HCT116 (cell line): ENCODE measurements around the gene SCFD2. TPM values are rescaled to one million over a fixed set of nuclear protein-coding genes. Genes with fewer than 3 reads are reported as not detected.

Experiments
- ATAC-seq: fragments of 200-7000 bp; cut with Tn5 transposase; 2 replicates; pipeline ENCODE4 v1.9.1; 2020; ENCODE audit warnings: mild to moderate bottlenecking, moderate library complexity
- BruUV-seq: library from RNA; stranded (reverse); fragments of 400-500 nt; replicated peaks from 2 replicates; lab custom pipeline; 2021; lab: Mats Ljungman, UMichigan
- CTCF ChIA-PET: fragments of 300-600 bp; sonication (Branson Sonifier 250); formaldehyde crosslinking; loops from one replicate; lab custom pipeline; 2021; ENCODE audit warnings: antibody characterized with exemption; lab: Charles Lee
- POLR2A ChIA-PET: fragments of 300-600, 350-600 bp; sonication (Branson Sonifier 250); formaldehyde crosslinking; loops from one replicate; lab custom pipeline; 2021; ENCODE audit warnings: antibody characterized with exemption; lab: Charles Lee
- RAD21 ChIA-PET, 2 experiments: fragments of 300-600 bp; sonication (Branson Sonifier 250); formaldehyde crosslinking; loops; one replicate each; lab custom pipeline; 2023; ENCODE audit warnings: low total read pairs in 2 of 2; ENCODE audit not compliant: uncharacterized antibody in 2 of 2, unreplicated experiment in 2 of 2, low non-redundant PET in 1 of 2; lab: Charles Lee
- DNase-seq: peaks from one replicate; pipeline ENCODE4 v3.0.0-alpha.2; 2010; ENCODE audit warnings: low read depth, low spot score
- H2AFZ ChIP-seq: fragments of 200-600 bp; shearing (Covaris generic), sonication (generic); 2 replicates; pipeline ENCODE4 v1.6.1; 2017; ENCODE audit warnings: low read depth, mixed run types, mixed read lengths, antibody characterized with exemption, low read length; ENCODE audit not compliant: poor library complexity, severe bottlenecking
- H3K27ac ChIP-seq: 2 replicates; pipeline ENCODE4 v1.5.1; 2012; ENCODE audit warnings: low read depth, low read length
- H3K27me3 ChIP-seq: fragments of 200-600 bp; sonication (generic); 2 replicates; pipeline ENCODE4 v1.6.1; 2016; ENCODE audit warnings: mixed run types, low read length, mixed read lengths; ENCODE audit not compliant: insufficient read depth
- H3K36me3 ChIP-seq, 2 experiments: fragments of 200-500 bp in 1 of 2; fragments of 200-600 bp in 1 of 2; sonication (Bioruptor generic) in 1 of 2; sonication (generic) in 1 of 2; 2 replicates each; pipeline versions ENCODE4 v1.5.1 to v1.6.1; 2014 to 2016; ENCODE audit warnings: low read length in 2 of 2, inconsistent platforms in 1 of 2, mixed read lengths in 1 of 2, mixed run types in 1 of 2; ENCODE audit not compliant: insufficient read depth in 2 of 2, control insufficient read depth in 1 of 2
- H3K4me1 ChIP-seq, 2 experiments: fragments of 200-600 bp in 1 of 2; sonication (generic) in 1 of 2; 2 replicates each; pipeline versions ENCODE4 v1.5.1 to v1.6.1; 2012 to 2017; ENCODE audit warnings: low read length in 2 of 2, inconsistent platforms in 1 of 2, mild to moderate bottlenecking in 1 of 2, mixed read lengths in 1 of 2, mixed run types in 1 of 2, moderate library complexity in 1 of 2; ENCODE audit not compliant: insufficient read depth in 2 of 2, control insufficient read depth in 1 of 2
- H3K4me2 ChIP-seq: fragments of 200-600 bp; sonication (generic); 2 replicates; pipeline ENCODE4 v1.6.1; 2017; ENCODE audit warnings: mixed run types, low read length, mixed read lengths
- H3K4me3 ChIP-seq, 2 experiments: fragments of 200-600 bp in 1 of 2; sonication (generic) in 1 of 2; replicated peaks in 1 of 2; 2 replicates each; pipeline ENCODE4 v1.5.1; 2011 to 2016; ENCODE audit warnings: low read length in 2 of 2, control low read depth in 1 of 2, low read depth in 1 of 2, mild to moderate bottlenecking in 1 of 2, mixed read lengths in 1 of 2, mixed run types in 1 of 2
- H3K79me2 ChIP-seq: fragments of 200-600 bp; sonication (generic); 2 replicates; pipeline ENCODE4 v1.6.1; 2017; ENCODE audit warnings: mild to moderate bottlenecking, mixed run types, low read length, moderate library complexity, mixed read lengths; ENCODE audit not compliant: insufficient read depth
- H3K9ac ChIP-seq: fragments of 200-600 bp; sonication (generic); 2 replicates; pipeline ENCODE4 v1.6.1; 2016; ENCODE audit warnings: low read length, mixed read lengths
- H3K9me2 ChIP-seq: fragments of 200-600 bp; sonication (generic), shearing (Covaris generic); 2 replicates; pipeline ENCODE4 v1.6.1; 2017; ENCODE audit warnings: mixed run types, mild to moderate bottlenecking, moderate library complexity; ENCODE audit not compliant: insufficient read depth
- H3K9me3 ChIP-seq, 2 experiments: fragments of 200-500 bp in 1 of 2; fragments of 200-600 bp in 1 of 2; sonication (Bioruptor generic) in 1 of 2; sonication (generic) in 1 of 2; 2 replicates each; pipeline ENCODE4 v1.6.1; 2014 to 2017; ENCODE audit warnings: low read length in 2 of 2, mixed read lengths in 2 of 2, inconsistent platforms in 1 of 2, low read depth in 1 of 2, mild to moderate bottlenecking in 1 of 2, mixed run types in 1 of 2, moderate library complexity in 1 of 2; ENCODE audit not compliant: control insufficient read depth in 1 of 2, insufficient read depth in 1 of 2
- H4K20me1 ChIP-seq: fragments of 200-600 bp; sonication (generic), shearing (Covaris generic); 2 replicates; pipeline ENCODE4 v1.6.1; 2017; ENCODE audit warnings: mixed run types, mild to moderate bottlenecking, moderate library complexity; ENCODE audit not compliant: insufficient read depth
- CBX3 ChIP-seq: IDR thresholded peaks from 2 replicates; pipeline ENCODE4 v1.6.1; 2012; ENCODE audit warnings: low read depth
- ELF1 ChIP-seq: IDR thresholded peaks from 2 replicates; pipeline ENCODE4 v1.6.1; 2012; ENCODE audit warnings: low read depth, borderline replicate concordance
- EZH2 ChIP-seq: fragments of 200-600 bp; sonication (generic); IDR thresholded peaks from 2 replicates; pipeline ENCODE4 v1.6.1; 2017; ENCODE audit warnings: antibody characterized with exemption, mixed run types
- EZH2phosphoT487 ChIP-seq: fragments of 200-600 bp; IDR thresholded peaks from 2 replicates; pipeline ENCODE4 v1.6.1; 2018; ENCODE audit warnings: antibody characterized with exemption, borderline replicate concordance
- FOSL1 ChIP-seq: IDR thresholded peaks from 2 replicates; pipeline ENCODE4 v1.6.1; 2012; ENCODE audit warnings: low read depth
- JUND ChIP-seq: IDR thresholded peaks from 2 replicates; pipeline ENCODE4 v1.6.1; 2012
- POLR2A ChIP-seq: IDR thresholded peaks from 2 replicates; pipeline ENCODE4 v1.7.0; 2011; ENCODE audit warnings: borderline replicate concordance; ENCODE audit not compliant: insufficient read depth, insufficient read length; ENCODE audit errors: extremely low read depth
- POLR2AphosphoS5 ChIP-seq: IDR thresholded peaks from 2 replicates; pipeline ENCODE4 v1.6.1; 2011; ENCODE audit warnings: mild to moderate bottlenecking, low read depth, low read length, moderate library complexity
- RAD21 ChIP-seq: IDR thresholded peaks from 2 replicates; pipeline ENCODE4 v1.6.1; 2012; ENCODE audit warnings: low read depth, mild to moderate bottlenecking
- SP1 ChIP-seq: IDR thresholded peaks from 2 replicates; pipeline ENCODE4 v1.6.1; 2012; ENCODE audit warnings: low read depth
- SRF ChIP-seq: IDR thresholded peaks from 2 replicates; pipeline ENCODE4 v1.6.1; 2012; ENCODE audit warnings: low read depth
- TCF7L2 ChIP-seq: IDR thresholded peaks from 2 replicates; pipeline ENCODE4 v1.7.0; 2011; ENCODE audit warnings: borderline replicate concordance, inconsistent platforms; ENCODE audit not compliant: insufficient read depth, insufficient read length; ENCODE audit errors: extremely low read depth
- YY1 ChIP-seq: IDR thresholded peaks from 2 replicates; pipeline ENCODE4 v1.6.1; 2011; ENCODE audit warnings: low read length, low read depth, moderate library complexity, mild to moderate bottlenecking; ENCODE audit not compliant: insufficient replicate concordance; ENCODE audit errors: extremely low read depth
- ZFX ChIP-seq: fragments of 450-650 bp; IDR thresholded peaks from 2 replicates; pipeline ENCODE4 v1.6.1; 2017
- ZNF274 ChIP-seq: fragments of 200-500 bp; sonication (Bioruptor generic); IDR thresholded peaks from 2 replicates; pipeline ENCODE4 v1.6.1; 2014; ENCODE audit warnings: mild to moderate bottlenecking, low read depth, low read length, inconsistent platforms
- intact Hi-C: fragments of 100-400 bp; cut with micrococcal nuclease; formaldehyde crosslinking; loops from 2 replicates; pipeline ENCODE4 v1.10.0; 2022
- total RNA-seq: library from RNA; stranded (reverse); gene quantifications from one replicate; pipeline ENCODE4 v1.2.1, GENCODE V29; 2021; ENCODE audit not compliant: unreplicated experiment
- TF ChIP-seq, protein P1 (sequence below): IDR thresholded peaks from 2 replicates; pipeline ENCODE4 v1.6.1; 2012; ENCODE audit warnings: low read depth
- TF ChIP-seq, protein P2 (sequence below): IDR thresholded peaks from 2 replicates; pipeline ENCODE4 v1.6.1; 2011; ENCODE audit warnings: mild to moderate bottlenecking, low read length, moderate library complexity; ENCODE audit not compliant: insufficient replicate concordance; ENCODE audit errors: extremely low read depth
- TF ChIP-seq, protein P3 (sequence below): IDR thresholded peaks from 2 replicates; pipeline ENCODE4 v1.6.1; 2012

Gene SCFD2
- total RNA-seq, 1 experiment from 2014 or later: 13.6 TPM

DNA sequence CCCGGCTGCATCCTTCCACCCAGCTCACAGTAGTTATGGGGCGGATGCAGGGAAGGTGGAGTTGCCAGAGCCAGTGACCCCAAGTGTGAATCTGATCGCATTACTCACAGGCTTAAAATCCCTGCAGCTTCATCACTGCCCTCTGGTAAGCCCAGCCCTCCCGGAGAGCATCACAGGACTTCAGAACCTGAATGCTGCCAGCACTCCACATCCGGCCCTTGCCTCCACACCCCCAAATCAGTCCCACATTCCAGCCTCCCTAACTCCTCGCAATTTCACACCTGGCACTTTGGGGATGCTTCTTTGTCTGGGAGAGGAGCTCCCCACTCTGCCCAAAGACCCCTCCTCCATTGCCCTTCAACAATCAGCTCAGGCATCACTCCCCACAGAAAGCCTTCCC is 488.2 kb downstream of the SCFD2 start:
- H3K27ac ChIP-seq: no peak overlapping the region
- no peaks in the 10 kb centered on the region for H3K9me3 ChIP-seq
- H3K36me3 ChIP-seq: no peaks in the 10 kb centered on the region
- no peaks in the 10 kb centered on the region for H3K9me2 ChIP-seq
- H3K4me3 ChIP-seq: no peak overlapping the region
- H2AFZ ChIP-seq: no peak overlapping the region
- DNase-seq (no peak), ATAC-seq (no peak)
- H3K79me2 ChIP-seq: no peaks in the 10 kb centered on the region
- TF ChIP-seq, protein P1, sequence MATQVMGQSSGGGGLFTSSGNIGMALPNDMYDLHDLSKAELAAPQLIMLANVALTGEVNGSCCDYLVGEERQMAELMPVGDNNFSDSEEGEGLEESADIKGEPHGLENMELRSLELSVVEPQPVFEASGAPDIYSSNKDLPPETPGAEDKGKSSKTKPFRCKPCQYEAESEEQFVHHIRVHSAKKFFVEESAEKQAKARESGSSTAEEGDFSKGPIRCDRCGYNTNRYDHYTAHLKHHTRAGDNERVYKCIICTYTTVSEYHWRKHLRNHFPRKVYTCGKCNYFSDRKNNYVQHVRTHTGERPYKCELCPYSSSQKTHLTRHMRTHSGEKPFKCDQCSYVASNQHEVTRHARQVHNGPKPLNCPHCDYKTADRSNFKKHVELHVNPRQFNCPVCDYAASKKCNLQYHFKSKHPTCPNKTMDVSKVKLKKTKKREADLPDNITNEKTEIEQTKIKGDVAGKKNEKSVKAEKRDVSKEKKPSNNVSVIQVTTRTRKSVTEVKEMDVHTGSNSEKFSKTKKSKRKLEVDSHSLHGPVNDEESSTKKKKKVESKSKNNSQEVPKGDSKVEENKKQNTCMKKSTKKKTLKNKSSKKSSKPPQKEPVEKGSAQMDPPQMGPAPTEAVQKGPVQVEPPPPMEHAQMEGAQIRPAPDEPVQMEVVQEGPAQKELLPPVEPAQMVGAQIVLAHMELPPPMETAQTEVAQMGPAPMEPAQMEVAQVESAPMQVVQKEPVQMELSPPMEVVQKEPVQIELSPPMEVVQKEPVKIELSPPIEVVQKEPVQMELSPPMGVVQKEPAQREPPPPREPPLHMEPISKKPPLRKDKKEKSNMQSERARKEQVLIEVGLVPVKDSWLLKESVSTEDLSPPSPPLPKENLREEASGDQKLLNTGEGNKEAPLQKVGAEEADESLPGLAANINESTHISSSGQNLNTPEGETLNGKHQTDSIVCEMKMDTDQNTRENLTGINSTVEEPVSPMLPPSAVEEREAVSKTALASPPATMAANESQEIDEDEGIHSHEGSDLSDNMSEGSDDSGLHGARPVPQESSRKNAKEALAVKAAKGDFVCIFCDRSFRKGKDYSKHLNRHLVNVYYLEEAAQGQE: no peak
- TF ChIP-seq TCF7L2 (no peak), SRF (no peak), POLR2AphosphoS5 (no peak), ELF1 (no peak), ZNF274 (no peak), SP1 (no peak), CBX3 (no peak), EZH2 (no peak), ZFX (no peak), RAD21 (no peak), FOSL1 (no peak), POLR2A (no peak), YY1 (no peak), JUND (no peak), EZH2phosphoT487 (no peak)
- TF ChIP-seq, protein P2, sequence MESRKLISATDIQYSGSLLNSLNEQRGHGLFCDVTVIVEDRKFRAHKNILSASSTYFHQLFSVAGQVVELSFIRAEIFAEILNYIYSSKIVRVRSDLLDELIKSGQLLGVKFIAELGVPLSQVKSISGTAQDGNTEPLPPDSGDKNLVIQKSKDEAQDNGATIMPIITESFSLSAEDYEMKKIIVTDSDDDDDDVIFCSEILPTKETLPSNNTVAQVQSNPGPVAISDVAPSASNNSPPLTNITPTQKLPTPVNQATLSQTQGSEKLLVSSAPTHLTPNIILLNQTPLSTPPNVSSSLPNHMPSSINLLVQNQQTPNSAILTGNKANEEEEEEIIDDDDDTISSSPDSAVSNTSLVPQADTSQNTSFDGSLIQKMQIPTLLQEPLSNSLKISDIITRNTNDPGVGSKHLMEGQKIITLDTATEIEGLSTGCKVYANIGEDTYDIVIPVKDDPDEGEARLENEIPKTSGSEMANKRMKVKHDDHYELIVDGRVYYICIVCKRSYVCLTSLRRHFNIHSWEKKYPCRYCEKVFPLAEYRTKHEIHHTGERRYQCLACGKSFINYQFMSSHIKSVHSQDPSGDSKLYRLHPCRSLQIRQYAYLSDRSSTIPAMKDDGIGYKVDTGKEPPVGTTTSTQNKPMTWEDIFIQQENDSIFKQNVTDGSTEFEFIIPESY: no peak
- TF ChIP-seq, protein P3, sequence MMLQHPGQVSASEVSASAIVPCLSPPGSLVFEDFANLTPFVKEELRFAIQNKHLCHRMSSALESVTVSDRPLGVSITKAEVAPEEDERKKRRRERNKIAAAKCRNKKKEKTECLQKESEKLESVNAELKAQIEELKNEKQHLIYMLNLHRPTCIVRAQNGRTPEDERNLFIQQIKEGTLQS: no peak
- TF ChIP-seq, all 23 proteins: peak for 0
- POLR2A ChIA-PET: no interaction called here
- H3K27me3 ChIP-seq: no peaks in the 10 kb centered on the region
- intact Hi-C loops: no loop called here
- H4K20me1 ChIP-seq: no peaks in the 10 kb centered on the region
- CTCF ChIA-PET: no interaction called here
- no peak overlapping the region for H3K4me2 ChIP-seq
- peaks cover 4 to 5% of the 10 kb centered on the region in 2 experiments; a peak in 2 of 4 replicates for H3K4me1 ChIP-seq
- no peak overlapping the region for H3K9ac ChIP-seq
- BruUV-seq: no TSS peak
- RAD21 ChIA-PET: no interaction called here
